HT1080 (cell line): ENCODE results near the gene EPB41L2. TPM values are rescaled to one million over a fixed set of nuclear protein-coding genes. Genes with fewer than 3 reads are reported as not detected.
"Not testable (repeated sequence)": the region's sequence is repeated elsewhere in the genome, so short reads cannot be mapped to it uniquely, and the experiment has no call there.

Source experiments
- DNase-seq: peaks from one replicate; pipeline ENCODE4 v3.0.0-alpha.2; 2015; ENCODE audit warnings: low read depth
- total RNA-seq: library from RNA; depleted of rRNA; stranded (reverse); fragments of >200 nt; shearing (Covaris generic); gene quantifications from 2 replicates; pipeline ENCODE4 v1.2.3, GENCODE V29; 2014

Gene EPB41L2
- total RNA-seq, 1 experiment from 2014 or later = 32.5 TPM

GRCh38 chr6:130918171-130918570 is 144.9 kb downstream of the EPB41L2 start:
- no peak for DNase-seq

GRCh38 chr6:130915606-130916005 is 147.4 kb downstream of the EPB41L2 start:
- DNase-seq = not testable (repeated sequence)

GRCh38 chr6:130913120-130913519 is 149.9 kb downstream of the EPB41L2 start:
- DNase-seq = no peak

GRCh38 chr6:130912434-130912833 is 150.6 kb downstream of the EPB41L2 start:
- DNase-seq = no peak

- no peak for DNase-seq
Measured at GRCh38 chr6:130908958-130909357, 154.1 kb downstream of the EPB41L2 start.

- DNase-seq = no peak
Measured at GRCh38 chr6:130908188-130908587, 154.9 kb downstream of the EPB41L2 start.

- DNase-seq = no peak
Measured at GRCh38 chr6:130907687-130908086, 155.4 kb downstream of the EPB41L2 start.

GRCh38 chr6:130906736-130907381 is 156.2 kb downstream of the EPB41L2 start:
- DNase-seq = peak; percentile 31

GRCh38 chr6:130903602-130904001 is 159.4 kb downstream of the EPB41L2 start:
- no peak for DNase-seq

GRCh38 chr6:130903007-130903406 is 160.0 kb downstream of the EPB41L2 start:
- no peak for DNase-seq

- DNase-seq = peak; percentile 64
Measured at GRCh38 chr6:130900913-130901312, 162.1 kb downstream of the EPB41L2 start.

- DNase-seq = no peak
Measured at GRCh38 chr6:130896249-130896648, 166.8 kb downstream of the EPB41L2 start.

GRCh38 chr6:130895516-130895915 is 167.5 kb downstream of the EPB41L2 start:
- DNase-seq = no peak

GRCh38 chr6:130893766-130894165 is 169.3 kb downstream of the EPB41L2 start:
- no peak for DNase-seq

- DNase-seq = no peak
Measured at GRCh38 chr6:130893277-130893676, 169.8 kb downstream of the EPB41L2 start.

- no peak for DNase-seq
Measured at GRCh38 chr6:130890521-130890971, 172.5 kb downstream of the EPB41L2 start.

- no peak for DNase-seq
Measured at GRCh38 chr6:130889423-130889822, 173.6 kb downstream of the EPB41L2 start.

- DNase-seq = no peak
Measured at GRCh38 chr6:130888246-130888645, 174.8 kb downstream of the EPB41L2 start.

- no peak for DNase-seq
Measured at GRCh38 chr6:130886966-130887365, 176.1 kb downstream of the EPB41L2 start.

- DNase-seq = peak; percentile 54
Measured at GRCh38 chr6:130885392-130886192, 177.5 kb downstream of the EPB41L2 start.

- no peak for DNase-seq
Measured at GRCh38 chr6:130882370-130882769, 180.7 kb downstream of the EPB41L2 start.

- no peak for DNase-seq
Measured at GRCh38 chr6:130879826-130880225, 183.2 kb downstream of the EPB41L2 start.

- no peak for DNase-seq
Measured at GRCh38 chr6:130873746-130874145, 189.3 kb downstream of the EPB41L2 start.
